Epithelial cell of proximal tubule (primary cell): ENCODE data around the gene CMTM2. TPM values are rescaled to one million over a fixed set of nuclear protein-coding genes. Genes with fewer than 3 reads are reported as not detected.

Source experiments
- DNase-seq: peaks from one replicate; pipeline ENCODE4 v3.0.0-alpha.2; 2011; ENCODE audit warnings: low read depth
- H3K4me3 ChIP-seq: 2 replicates; pipeline ENCODE4 v1.5.1; 2011; ENCODE audit warnings: low read depth, mild to moderate bottlenecking, low read length
- total RNA-seq: library from RNA; depleted of rRNA; stranded (reverse); fragments of >200 nt; gene quantifications from 2 replicates; pipeline ENCODE4 v1.2.3, GENCODE V29; 2015
- TF ChIP-seq, protein P1 (sequence below): conservative IDR thresholded peaks from 2 replicates; pipeline ENCODE4 v1.5.1; 2012; ENCODE audit warnings: low read depth, mild to moderate bottlenecking, low read length

Gene CMTM2
- total RNA-seq, 1 donor from 2014 or later, result 1.8 TPM

DNA sequence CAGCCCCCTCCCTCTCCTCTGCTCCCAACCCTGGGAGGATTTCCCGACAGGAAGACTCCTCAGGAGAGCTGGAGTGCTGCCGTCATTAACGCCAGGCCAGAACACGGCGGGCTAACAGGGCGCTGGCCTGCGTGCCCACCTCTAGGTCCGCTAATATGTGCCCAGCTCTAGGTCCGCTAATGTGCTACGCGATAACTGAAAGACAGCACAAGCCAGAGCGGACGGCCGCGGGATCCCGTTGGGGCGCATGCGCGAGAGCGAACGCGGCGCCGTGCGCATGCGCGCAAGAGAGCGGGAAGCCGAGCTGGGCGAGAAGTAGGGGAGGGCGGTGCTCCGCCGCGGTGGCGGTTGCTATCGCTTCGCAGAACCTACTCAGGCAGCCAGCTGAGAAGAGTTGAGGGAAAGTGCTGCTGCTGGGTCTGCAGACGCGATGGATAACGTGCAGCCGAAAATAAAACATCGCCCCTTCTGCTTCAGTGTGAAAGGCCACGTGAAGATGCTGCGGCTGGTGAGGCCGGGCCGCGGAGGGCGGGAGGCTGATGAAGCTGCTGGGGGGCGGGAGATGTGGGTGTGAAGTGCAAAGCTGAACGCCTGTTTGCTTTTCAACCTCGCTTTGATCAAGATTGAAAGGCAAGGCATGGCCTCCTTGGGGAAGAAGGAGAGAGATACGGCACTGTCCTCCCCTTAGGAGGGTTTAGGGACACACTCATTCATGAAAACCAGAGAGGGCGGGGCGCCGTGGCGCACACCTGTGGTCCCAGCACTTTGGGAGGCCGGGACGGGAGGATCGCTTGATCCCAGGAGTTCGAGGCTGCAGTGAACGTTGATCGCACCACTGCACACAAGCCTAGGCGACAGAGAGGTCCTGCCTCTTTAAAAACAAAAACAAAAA, 26.7 kb upstream of the CMTM2 start, which contains the start of gene CKLF:
Gene CKLF (plus strand): TSS at position 291 of the 892 bp plus-strand sequence. CDS start 140 bp downstream, at position 431.
- H3K4me3 ChIP-seq, result peak within 1 kb of the TSS; percentile 70
- TF ChIP-seq, protein P1, sequence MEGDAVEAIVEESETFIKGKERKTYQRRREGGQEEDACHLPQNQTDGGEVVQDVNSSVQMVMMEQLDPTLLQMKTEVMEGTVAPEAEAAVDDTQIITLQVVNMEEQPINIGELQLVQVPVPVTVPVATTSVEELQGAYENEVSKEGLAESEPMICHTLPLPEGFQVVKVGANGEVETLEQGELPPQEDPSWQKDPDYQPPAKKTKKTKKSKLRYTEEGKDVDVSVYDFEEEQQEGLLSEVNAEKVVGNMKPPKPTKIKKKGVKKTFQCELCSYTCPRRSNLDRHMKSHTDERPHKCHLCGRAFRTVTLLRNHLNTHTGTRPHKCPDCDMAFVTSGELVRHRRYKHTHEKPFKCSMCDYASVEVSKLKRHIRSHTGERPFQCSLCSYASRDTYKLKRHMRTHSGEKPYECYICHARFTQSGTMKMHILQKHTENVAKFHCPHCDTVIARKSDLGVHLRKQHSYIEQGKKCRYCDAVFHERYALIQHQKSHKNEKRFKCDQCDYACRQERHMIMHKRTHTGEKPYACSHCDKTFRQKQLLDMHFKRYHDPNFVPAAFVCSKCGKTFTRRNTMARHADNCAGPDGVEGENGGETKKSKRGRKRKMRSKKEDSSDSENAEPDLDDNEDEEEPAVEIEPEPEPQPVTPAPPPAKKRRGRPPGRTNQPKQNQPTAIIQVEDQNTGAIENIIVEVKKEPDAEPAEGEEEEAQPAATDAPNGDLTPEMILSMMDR, result no peak
- DNase-seq, result no peak

GRCh38 chr16:66553223-66553622, 26.0 kb upstream of the CMTM2 start:
- H3K4me3 ChIP-seq, result peak overlapping the region; percentile 70
- DNase-seq, result no peak
- TF ChIP-seq, protein P1, result no peak

DNA sequence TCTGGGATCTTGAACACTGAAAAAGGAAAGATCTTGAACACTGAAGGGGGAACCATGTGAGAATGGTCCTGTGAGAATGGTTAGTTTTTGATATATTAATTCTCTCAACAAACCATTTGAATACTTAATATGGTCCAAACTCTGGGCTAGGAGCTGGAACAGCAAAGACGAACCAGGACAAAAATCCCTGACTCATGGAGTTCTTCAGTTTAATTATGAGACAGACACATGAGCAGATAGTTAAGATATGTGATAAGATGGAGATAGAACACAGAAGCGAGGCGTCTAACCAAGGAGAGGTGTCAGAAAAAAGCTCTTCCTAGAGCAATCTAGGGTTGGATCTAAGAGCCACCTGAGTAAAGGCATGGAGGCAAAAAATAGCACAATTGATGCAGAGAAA, 25.2 kb upstream of the CMTM2 start:
- no peak for DNase-seq
- H3K4me3 ChIP-seq, result peak overlapping the region; percentile 70
- TF ChIP-seq, protein P1, result no peak

DNA sequence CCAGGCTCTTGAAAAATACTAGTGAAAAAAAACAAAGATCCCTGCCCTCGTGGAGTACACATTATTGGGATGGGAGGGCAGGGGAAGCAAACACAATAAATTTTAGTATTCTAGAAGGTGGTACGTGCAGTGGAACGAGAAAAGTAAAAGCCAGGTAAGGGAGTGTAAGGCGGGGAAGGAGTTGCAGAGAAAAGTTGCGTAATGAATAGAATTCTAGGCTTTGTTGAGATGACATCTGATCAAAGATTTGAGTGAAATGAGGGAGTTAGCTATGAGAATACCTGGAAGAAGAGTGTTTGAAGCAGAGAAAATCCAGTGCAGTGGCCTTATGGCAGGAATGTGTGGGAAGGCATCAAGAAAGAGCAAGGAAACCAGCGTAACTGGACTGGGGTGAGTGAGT, 24.8 kb upstream of the CMTM2 start:
- TF ChIP-seq, protein P1, result no peak
- peak overlapping the region; percentile 70 for H3K4me3 ChIP-seq
- no peak for DNase-seq

GRCh38 chr16:66560107-66560506, 19.2 kb upstream of the CMTM2 start:
- TF ChIP-seq, protein P1, result no peak
- DNase-seq, result no peak
- no peak overlapping the region for H3K4me3 ChIP-seq

DNA sequence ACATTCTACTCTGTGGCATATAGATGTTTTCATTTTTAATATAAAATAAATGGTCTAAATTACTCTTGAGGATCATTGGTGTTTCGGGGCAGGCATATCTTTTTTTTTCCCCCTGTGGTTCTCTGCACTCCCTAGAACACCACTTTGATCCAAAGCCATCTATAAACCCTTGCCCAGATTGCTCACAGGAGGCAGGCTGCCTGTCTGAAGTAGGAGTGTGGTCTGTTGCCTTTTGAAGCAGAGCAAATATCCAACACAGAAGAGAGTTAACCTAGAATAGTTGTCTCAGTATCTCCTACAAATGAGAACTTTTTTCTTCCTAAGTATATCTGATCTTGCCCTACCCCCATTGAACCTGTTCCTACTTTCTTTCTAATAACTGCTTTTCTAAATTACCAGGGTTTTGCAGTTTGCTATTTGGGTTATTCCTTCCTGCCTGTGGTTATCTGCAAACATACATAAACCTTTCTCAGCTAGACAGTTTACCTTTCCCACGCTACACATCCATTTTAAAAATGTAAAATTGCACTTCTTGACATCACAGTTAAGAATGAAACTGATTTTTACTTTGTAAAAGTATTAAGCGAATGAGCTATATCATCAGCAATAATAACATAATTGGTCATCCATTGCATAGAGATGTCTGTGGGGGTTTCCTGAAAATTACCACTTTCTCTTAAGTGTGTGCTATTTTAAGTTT, 17.7 kb upstream of the CMTM2 start:
- DNase-seq, result no peak

More for the DNA sequence above, 17.7 kb upstream of the CMTM2 start:
- TF ChIP-seq, protein P1, result no peak
- no peak overlapping the region for H3K4me3 ChIP-seq
